Urinary bladder (tissue), 4 donors: ENCODE data around the gene TMCC1. TPM values are rescaled to one million over a fixed set of nuclear protein-coding genes. Genes with fewer than 3 reads are reported as not detected.

Experiments
- DNase-seq: peaks from one replicate; pipeline ENCODE4 v3.0.0-alpha.2; 2015; ENCODE audit errors: extremely low spot score
- H3K27ac ChIP-seq: one replicate; pipeline ENCODE4 v1.5.1; 2013; ENCODE audit warnings: low read depth, mild to moderate bottlenecking, moderate library complexity
- H3K36me3 ChIP-seq: one replicate; pipeline ENCODE4 v1.6.1; 2013; ENCODE audit warnings: mild to moderate bottlenecking, moderate library complexity; ENCODE audit not compliant: insufficient read depth
- H3K4me1 ChIP-seq: one replicate; pipeline ENCODE4 v1.6.1; 2013; ENCODE audit warnings: mild to moderate bottlenecking, moderate library complexity; ENCODE audit not compliant: insufficient read depth
- H3K4me3 ChIP-seq: one replicate; pipeline ENCODE4 v1.5.1; 2013; ENCODE audit warnings: low read depth, low read length
- WGBS: extraction: QIAGEN DNeasy Blood & Tissue Kit; methylation state at CpG from one replicate; pipeline ENCODE4 v1.1.7; 2013; 5-methylcytosine and 5-hydroxymethylcytosine counted together
- polyA plus RNA-seq: library from polyadenylated mRNA; stranded (reverse); fragments of 200-250 nt; gene quantifications from one replicate; pipeline ENCODE4 v1.2.3, GENCODE V29; 2013
- total RNA-seq: library from RNA; depleted of rRNA; stranded (reverse); fragments of >200 nt; gene quantifications from one replicate; pipeline ENCODE4 v1.2.3, GENCODE V29; 2014
- donor health status: healthy with polysubstance abuse.
- donor health status: healthy.

TMCC1 gene
- total and polyA plus RNA-seq, 2 donors, result 14.5 to 44.1 TPM

DNA sequence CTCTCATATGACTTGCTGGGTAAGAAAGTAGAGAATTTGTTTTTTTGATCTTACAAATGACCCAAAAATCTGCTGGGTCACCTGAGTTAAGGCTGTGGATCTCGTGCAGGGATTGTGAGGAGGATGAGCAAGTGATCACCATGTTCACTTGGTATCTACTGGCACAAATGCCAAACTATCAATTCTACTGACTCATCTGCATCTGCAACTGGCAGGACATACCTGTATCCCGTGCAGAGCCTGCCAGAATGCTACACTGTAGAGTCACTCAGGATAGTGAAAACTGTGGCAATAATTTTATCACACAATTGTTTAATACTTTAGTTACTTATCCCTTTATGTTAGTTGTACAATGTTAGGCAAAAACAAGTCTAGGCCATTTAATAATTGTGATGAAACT lies 157.4 kb downstream of the TMCC1 start:
- H3K36me3 ChIP-seq, result peaks cover 2% of the 10 kb centered on the region
- no peak for DNase-seq
- H3K4me3 ChIP-seq, result no peak overlapping the region
- 90% methylated on average over 2 of the region's 2 CpGs for WGBS
- H3K27ac ChIP-seq, result no peak overlapping the region
- no peaks in the 10 kb centered on the region for H3K4me1 ChIP-seq

DNA sequence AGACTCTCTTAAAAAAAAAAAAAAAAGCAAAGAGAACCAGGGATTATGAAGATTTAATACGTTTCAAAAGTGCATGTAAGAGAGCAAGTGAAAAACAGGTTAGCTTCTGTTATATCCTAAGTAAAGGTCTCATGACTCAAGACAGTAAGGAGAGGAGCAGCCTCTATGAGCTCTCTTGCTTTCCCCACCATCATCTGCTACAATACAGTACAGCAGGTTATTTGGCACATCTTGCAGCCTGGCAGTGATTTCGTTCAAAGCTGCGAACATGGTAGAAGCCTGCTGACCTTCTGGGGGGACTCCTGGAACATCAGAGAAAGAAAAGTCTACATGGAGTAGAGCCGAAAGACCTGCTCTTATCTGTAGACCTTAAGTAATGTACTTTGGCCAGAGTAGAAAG lies 157.9 kb downstream of the TMCC1 start:
- no peak overlapping the region for H3K27ac ChIP-seq
- H3K4me1 ChIP-seq, result no peaks in the 10 kb centered on the region
- H3K4me3 ChIP-seq, result no peak overlapping the region
- peaks cover 2% of the 10 kb centered on the region for H3K36me3 ChIP-seq
- WGBS, result 84% methylated on average over 4 of the region's 4 CpGs
- DNase-seq, result no peak

DNA sequence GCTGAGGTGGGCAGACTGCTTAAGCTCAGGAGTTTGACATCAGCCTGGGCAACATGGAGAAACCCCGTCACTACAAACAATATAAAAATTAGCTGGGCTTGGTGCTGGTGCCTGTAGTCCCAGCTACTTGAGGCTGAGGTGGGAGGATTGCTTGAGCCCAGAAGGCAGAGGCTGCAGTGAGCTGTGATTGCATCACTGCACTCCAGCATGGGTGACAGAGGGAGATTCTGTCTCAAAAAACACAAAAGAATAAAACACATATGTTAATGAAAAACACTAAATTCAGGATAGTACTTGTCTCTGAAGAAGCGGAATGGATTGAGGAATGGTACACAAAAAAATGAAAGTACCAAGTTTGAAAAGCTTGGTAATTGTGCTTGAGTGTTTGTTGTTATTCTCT lies 159.1 kb downstream of the TMCC1 start:
- WGBS, result over 99% methylated on average over 2 of the region's 2 CpGs
- H3K4me3 ChIP-seq, result no peak overlapping the region
- no peaks in the 10 kb centered on the region for H3K4me1 ChIP-seq
- H3K27ac ChIP-seq, result no peak overlapping the region
- DNase-seq, result no peak
- peaks cover 2% of the 10 kb centered on the region for H3K36me3 ChIP-seq

DNA sequence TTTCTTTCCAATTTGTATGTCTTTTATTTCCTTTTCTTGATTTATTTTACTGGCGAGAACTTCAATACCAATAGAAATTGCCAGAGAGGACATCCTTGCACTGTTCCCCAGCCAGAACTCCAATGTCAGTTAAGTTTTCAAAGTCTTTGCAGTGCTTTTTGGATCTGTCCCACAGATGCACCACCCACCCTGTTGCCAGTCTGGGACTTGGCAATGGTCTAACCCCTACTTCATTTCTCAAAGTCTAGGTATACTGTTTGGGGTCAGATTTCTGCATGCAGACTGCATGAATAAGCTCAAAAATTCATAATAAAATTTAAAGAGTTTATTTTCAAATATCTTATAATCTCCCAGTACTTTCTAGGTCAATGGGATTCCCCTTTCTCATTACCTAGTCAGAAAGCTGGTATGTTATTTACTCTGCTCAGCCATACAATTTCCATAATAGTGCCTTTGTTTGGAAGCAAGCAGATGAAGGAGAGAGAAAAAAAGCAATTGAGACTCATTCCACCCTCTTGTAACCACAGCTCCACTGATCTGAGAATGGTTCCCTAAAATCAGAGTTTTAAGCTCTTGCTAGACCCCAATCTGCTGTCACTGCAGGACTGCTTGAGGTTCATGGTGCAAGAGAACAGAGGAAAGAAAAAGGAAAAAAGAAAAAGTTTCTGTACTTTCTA lies 161.2 kb downstream of the TMCC1 start:
- Histone ChIP-seq H3K4me1 (no peaks in the 10 kb centered on the region), H3K4me3 (no peak overlapping the region), H3K27ac (no peak overlapping the region), H3K36me3 (peaks cover 2% of the 10 kb centered on the region)
- WGBS, result 91% methylated on average over 1 of the region's 1 CpG
- no peak for DNase-seq

DNA sequence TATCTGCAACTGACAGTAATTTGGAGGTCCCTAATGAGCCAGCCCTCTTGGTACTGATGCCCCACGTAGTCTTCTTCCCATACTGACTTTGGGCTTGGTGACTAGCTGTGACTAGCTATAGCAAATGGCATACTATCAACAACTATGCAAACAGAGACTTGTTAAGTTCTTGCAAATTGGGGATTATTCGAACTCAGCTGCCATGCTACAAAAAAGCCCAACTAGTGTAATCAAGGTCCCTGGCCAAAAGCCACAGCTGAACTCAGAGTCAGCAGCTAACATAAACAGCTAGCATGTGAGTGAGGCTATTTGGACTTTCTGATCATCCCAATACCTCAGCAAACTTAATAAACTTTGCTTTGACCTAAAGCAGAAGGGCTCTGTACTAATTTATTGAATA lies 165.8 kb downstream of the TMCC1 start:
- 40% methylated on average over 2 of the region's 2 CpGs for WGBS
- Histone ChIP-seq H3K36me3 (no peaks in the 10 kb centered on the region), H3K4me1 (no peaks in the 10 kb centered on the region), H3K4me3 (no peak overlapping the region), H3K27ac (no peak overlapping the region)
- no peak for DNase-seq

DNA sequence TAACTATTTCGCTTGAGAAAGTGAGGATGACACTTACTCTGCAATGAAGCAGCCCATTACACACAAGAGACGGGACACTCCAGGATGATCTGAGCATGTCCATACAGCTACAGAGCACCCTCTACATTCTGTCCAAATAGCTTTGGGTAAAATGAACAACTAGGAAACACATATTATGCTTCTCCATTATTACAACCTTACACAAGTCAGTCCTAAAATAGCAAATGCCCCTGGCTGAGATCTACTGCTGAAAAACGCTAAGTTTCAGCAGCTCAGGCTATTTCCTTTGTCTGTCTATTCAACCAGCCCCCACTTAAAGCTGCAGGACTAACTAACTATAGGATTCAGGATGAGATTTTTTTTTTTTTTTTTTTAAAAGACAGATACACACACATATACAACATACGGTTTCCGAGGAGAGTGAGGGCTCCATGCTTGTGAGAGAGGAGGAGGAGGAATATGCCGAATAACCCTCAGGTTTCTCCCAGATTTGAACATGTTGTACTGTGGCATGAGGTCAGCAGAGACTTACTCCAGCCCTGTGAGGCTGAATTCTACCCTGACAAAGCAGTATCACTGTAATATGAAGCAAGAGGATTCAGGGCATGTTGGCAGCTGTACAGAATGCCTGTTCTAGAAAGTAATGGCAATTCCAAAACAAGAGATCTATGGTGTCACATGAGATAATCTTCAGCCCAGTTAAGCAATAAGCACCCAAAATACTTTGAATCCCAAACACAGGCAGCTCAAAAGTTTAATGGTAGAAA lies 169.8 kb downstream of the TMCC1 start:
- peak; percentile 2 for DNase-seq
- 44% methylated on average over 6 of the region's 6 CpGs for WGBS
- H3K4me3 ChIP-seq, result no peak overlapping the region
- H3K36me3 ChIP-seq, result no peaks in the 10 kb centered on the region
- H3K27ac ChIP-seq, result no peak overlapping the region
- no peaks in the 10 kb centered on the region for H3K4me1 ChIP-seq

DNA sequence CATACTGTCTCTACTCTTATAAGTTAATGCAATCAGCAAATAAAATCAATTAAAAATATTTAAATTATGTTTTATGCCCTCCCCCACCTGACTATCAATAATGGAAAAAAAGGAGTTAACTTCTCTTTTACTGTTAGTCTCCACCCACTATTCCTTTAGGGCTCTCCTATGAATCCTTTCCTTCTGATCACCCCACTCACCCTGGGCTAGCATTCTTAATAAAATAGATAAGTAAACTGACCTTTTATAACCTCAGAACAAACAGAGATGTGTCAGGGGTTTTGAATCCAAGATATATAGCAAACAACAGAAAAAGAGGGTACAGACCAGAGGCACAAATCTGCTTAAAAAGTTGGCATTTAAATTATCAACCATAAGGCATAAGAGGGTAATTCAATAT lies 171.0 kb downstream of the TMCC1 start:
- Histone ChIP-seq H3K36me3 (no peaks in the 10 kb centered on the region), H3K4me3 (no peak overlapping the region), H3K4me1 (no peaks in the 10 kb centered on the region), H3K27ac (no peak overlapping the region)
- DNase-seq, result no peak

DNA sequence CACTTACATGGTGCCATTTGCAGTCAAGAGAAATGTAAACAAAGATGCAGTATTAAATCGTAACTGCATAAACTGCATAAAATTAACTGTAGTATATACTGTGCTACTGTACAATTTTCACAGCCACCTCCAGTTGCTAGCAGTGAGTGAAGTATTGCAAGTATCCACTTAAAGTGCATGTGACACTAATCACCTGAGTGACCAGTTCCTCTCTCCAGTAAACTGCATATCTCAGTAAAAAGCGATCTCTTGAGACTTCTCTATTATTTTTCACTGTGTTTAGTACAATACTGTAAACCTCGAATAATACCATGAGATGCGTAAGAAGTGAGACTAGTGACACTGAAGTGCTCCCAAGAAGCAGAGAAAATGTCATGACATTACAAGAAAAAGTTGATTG lies 175.3 kb downstream of the TMCC1 start:
- H3K36me3 ChIP-seq, result no peaks in the 10 kb centered on the region
- 80% methylated on average over 4 of the region's 4 CpGs for WGBS
- H3K27ac ChIP-seq, result no peak overlapping the region
- H3K4me1 ChIP-seq, result no peaks in the 10 kb centered on the region
- H3K4me3 ChIP-seq, result no peak overlapping the region
- DNase-seq, result no peak

DNA sequence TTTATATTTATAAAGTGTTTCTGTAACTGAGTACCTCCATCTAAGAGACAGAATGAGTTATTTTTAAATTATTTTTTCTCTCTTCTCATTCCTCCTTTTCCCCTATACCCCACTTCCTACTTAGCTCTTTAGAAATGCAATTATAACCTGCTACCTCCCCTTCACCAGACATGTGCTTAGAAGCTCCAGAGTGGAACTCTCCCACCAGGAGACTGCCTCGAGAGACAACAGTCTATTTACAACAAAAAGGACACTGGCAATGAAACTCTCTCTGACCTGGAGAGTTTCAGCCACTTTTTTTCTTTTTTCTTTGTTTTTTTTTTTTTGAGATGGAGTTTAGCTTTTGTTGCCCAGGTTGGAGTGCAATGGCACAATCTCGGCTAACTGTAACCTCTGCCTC lies 177.7 kb downstream of the TMCC1 start:
- DNase-seq, result no peak
- Histone ChIP-seq H3K4me1 (no peaks in the 10 kb centered on the region), H3K27ac (no peak overlapping the region), H3K4me3 (no peak overlapping the region), H3K36me3 (no peaks in the 10 kb centered on the region)
- WGBS, result 86% methylated on average over 2 of the region's 2 CpGs

DNA sequence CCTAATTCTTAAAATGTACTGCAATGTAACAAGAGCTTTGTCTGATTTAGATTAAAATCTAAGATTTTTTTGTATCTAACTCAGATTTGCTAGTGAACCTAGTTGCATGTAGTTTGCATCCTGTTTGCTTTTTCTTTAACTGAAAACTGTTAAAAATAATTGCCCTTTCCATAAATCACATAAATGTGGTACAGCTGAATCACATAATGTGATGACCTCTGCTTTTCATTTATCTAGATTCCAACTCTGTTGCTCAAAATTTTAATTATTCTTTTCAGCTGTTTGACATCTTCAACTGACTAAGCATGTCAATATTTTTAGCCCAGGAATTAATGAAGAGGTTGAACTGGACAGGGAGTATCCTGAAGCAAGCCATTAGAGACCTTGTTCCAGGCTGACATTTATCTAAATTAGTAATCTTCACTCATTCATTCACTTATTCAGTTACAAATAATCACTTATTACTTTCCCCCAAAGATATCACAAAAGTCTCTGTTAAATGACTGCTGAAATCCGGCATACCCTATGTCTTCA lies 185.1 kb downstream of the TMCC1 start:
- DNase-seq, result no peak
- Histone ChIP-seq H3K36me3 (no peaks in the 10 kb centered on the region), H3K4me3 (no peak overlapping the region), H3K4me1 (no peaks in the 10 kb centered on the region), H3K27ac (no peak overlapping the region)
- 94% methylated on average over 1 of the region's 1 CpG for WGBS

DNA sequence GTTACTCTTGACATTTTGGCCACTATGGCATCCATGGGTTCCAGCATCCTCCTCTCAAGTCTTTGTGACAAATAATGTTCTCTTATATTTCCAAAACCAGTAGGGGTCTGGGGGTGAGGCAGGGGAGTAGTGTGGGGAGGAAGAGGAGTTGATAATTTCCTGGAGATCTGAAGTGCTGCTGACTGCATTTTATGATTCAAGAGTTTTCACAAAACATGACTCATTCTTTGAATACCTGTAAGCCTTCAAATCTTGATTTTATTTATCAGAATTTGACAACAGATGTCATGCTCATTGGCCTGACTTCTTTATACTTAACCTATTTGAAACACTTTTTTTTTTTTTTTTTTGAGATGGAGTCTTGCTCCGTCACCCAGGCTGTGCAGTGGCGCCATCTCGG lies 188.2 kb downstream of the TMCC1 start:
- no peak overlapping the region for H3K27ac ChIP-seq
- H3K4me3 ChIP-seq, result no peak overlapping the region
- WGBS, result over 99% methylated on average over 3 of the region's 3 CpGs
- H3K4me1 ChIP-seq, result no peaks in the 10 kb centered on the region
- peaks cover 1% of the 10 kb centered on the region for H3K36me3 ChIP-seq
- no peak for DNase-seq

DNA sequence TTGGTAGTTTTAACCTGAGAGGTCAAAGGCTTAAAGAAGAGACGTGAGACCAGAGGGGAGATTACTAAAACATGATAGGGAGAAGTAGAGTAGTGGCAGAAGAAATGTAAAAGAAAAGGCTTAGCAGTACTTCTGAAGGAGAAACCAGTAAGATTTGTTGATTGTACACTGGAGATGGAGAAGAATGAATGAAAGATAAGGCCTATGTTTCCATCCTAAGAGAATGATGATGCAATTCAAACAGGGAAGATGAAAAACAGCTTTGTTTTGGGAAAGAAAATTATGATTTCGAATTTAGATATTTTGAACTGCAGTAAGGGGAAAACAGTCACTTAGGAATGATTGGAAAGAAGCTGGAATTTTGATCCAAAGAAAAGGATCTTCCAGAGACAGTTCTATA lies 189.6 kb downstream of the TMCC1 start:
- WGBS, result 58% methylated on average over 2 of the region's 2 CpGs
- Histone ChIP-seq H3K27ac (no peak overlapping the region), H3K4me3 (no peak overlapping the region), H3K4me1 (no peaks in the 10 kb centered on the region), H3K36me3 (peaks cover 1% of the 10 kb centered on the region)
- no peak for DNase-seq

DNA sequence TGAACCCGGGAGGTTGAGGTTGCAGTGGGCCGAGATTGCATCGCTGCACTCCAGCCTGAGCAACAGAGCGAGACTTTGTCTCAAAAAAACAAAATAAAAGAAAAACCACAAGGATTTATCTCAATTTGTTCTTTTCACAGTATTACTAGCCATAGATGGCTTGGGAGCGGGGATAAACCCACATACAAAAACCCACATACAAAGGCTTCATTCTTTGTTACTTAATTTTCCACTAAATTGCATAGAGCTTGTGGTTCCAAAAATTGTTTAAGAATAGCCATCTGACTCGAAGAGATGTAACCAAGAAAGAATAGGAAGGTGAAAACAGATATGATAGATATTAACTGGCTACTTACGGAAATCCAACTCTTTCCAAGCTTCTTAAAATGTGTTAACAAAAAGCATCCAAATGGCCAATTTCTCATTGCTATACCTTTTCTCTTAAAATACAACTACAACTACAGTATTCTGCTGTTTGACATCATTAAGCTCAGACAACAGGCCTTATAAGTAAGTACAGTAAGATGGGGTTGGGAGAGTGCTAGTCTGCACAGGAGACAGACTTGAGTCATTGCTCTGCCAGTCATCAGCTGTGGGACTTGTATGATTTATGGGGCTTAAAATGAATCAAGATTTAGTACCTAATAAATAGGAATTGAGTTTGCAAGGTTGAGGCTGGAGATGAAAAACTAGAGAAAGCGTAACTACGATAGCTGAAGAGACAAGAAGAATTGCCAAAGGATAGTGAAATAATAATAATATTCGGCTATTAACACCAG lies 190.4 kb downstream of the TMCC1 start:
- Histone ChIP-seq H3K27ac (no peak overlapping the region), H3K4me3 (no peak overlapping the region), H3K4me1 (no peaks in the 10 kb centered on the region), H3K36me3 (peaks cover 1% of the 10 kb centered on the region)
- WGBS, result 92% methylated on average over 10 of the region's 10 CpGs
- no peak for DNase-seq

DNA sequence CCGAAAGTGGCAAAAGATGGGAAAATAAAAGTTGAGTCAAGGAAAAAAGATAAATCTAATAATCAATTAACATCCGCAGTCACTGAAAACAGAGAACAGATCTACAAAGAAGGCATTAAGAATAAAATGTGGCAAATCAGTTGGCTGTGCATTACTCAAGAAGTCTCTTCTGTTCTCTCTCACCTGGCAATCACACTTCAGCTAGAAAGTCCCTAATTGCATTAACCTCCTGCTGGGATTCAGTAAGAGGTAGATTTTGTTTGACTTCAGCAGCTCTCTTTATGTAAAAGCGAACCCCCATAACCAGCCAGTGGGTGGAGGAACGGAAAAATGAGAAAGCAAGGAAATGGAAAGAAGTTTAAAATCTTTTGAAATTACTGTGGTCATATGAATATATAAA lies 192.3 kb downstream of the TMCC1 start:
- H3K4me1 ChIP-seq, result no peaks in the 10 kb centered on the region
- H3K27ac ChIP-seq, result no peak overlapping the region
- DNase-seq, result no peak
- H3K36me3 ChIP-seq, result peaks cover 1% of the 10 kb centered on the region
- no peak overlapping the region for H3K4me3 ChIP-seq
- WGBS, result 98% methylated on average over 4 of the region's 4 CpGs
